Measurements from ENCODE around the gene TFF3.
A peak's percentile ranks its signal among the peaks of the same experiment; 100 is the strongest.

TFF3 gene

DNA sequence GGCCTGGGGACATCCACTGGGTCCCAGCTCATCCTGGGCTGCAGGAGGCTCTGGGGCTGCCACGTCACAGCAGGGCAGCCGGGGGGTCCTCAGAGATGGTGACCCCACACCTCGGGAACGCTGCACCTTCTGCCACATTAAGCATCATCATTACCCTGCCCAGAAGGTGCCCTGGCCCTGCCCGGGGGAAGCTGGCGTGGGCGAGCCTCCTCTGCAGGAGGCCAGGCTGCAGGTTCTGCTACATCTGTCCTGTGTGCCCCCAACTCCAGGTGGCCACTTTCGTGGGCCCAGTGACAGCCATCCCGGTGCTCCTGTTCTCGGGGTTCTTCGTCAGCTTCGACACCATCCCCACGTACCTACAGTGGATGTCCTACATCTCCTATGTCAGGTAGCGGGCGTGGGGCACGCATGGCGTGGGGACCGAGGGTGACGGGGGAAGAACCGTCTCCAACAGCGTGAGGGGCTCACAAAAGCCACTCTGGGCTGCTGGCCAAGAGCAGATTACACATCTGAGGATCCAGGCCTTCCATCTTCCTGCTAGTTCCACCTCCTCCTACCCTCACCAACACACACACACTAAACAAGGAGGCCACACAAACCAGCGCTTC is 20.8 kb downstream of the TFF3 start (continued):
- TF ChIP-seq, protein P1, sequence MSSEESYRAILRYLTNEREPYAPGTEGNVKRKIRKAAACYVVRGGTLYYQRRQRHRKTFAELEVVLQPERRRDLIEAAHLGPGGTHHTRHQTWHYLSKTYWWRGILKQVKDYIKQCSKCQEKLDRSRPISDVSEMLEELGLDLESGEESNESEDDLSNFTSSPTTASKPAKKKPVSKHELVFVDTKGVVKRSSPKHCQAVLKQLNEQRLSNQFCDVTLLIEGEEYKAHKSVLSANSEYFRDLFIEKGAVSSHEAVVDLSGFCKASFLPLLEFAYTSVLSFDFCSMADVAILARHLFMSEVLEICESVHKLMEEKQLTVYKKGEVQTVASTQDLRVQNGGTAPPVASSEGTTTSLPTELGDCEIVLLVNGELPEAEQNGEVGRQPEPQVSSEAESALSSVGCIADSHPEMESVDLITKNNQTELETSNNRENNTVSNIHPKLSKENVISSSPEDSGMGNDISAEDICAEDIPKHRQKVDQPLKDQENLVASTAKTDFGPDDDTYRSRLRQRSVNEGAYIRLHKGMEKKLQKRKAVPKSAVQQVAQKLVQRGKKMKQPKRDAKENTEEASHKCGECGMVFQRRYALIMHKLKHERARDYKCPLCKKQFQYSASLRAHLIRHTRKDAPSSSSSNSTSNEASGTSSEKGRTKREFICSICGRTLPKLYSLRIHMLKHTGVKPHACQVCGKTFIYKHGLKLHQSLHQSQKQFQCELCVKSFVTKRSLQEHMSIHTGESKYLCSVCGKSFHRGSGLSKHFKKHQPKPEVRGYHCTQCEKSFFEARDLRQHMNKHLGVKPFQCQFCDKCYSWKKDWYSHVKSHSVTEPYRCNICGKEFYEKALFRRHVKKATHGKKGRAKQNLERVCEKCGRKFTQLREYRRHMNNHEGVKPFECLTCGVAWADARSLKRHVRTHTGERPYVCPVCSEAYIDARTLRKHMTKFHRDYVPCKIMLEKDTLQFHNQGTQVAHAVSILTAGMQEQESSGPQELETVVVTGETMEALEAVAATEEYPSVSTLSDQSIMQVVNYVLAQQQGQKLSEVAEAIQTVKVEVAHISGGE (tag by site-specific recombination; conservative IDR thresholded peaks at IDR 0.05; ENCODE audit: low read depth): no peak
- TF ChIP-seq ZNF140 (tag by site-specific recombination; IDR thresholded peaks at IDR 0.05) (no peak), ZNF677 (tag by site-specific recombination; IDR thresholded peaks at IDR 0.05) (no peak), ZBTB7A (tag by site-specific recombination; IDR thresholded peaks at IDR 0.05; ENCODE audit: low read depth) (no peak), KLF8 (tag by site-specific recombination; IDR thresholded peaks at IDR 0.05) (no peak)
- TF ChIP-seq, protein P2, sequence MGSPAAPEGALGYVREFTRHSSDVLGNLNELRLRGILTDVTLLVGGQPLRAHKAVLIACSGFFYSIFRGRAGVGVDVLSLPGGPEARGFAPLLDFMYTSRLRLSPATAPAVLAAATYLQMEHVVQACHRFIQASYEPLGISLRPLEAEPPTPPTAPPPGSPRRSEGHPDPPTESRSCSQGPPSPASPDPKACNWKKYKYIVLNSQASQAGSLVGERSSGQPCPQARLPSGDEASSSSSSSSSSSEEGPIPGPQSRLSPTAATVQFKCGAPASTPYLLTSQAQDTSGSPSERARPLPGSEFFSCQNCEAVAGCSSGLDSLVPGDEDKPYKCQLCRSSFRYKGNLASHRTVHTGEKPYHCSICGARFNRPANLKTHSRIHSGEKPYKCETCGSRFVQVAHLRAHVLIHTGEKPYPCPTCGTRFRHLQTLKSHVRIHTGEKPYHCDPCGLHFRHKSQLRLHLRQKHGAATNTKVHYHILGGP (tag by site-specific recombination; IDR thresholded peaks at IDR 0.05): no peak

DNA sequence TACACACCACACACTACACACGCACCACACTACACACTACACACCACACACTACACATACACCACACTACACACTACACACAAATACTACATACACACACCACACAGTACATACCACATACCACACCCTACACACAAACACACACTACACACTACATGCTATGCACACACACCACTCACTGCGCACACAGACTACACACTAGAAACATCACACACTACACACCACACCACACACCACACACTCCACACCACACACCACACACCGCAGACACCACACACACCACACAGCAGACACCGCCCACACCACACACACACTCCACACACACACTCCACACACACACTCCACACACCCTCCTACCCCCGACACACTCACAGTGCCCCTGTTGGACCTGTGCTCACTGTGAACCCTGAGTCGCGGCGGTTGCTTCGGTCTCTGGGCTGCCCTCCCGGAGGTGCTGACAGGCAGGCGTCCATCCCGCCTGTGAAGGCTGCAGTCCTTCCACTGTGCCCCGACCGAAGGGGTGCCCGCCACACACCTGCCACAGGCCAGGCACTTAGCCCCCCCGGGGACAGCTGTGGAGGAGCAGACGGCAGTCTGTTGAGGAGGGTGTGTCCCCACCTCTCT is 21.4 kb downstream of the TFF3 start:
- ChIA-PET CTCF (interaction anchor here (1.2 kb wide), 1 partner anchor 16 kb away, joined by 3 read pairs; no protein-coding TSS in a partner anchor), POLR2A (no interaction called here)
- no peak overlapping the region for H3K27ac ChIP-seq (ENCODE audit: extremely low read depth, low read depth, low read length)
- no peak overlapping the region for H3K4me3 ChIP-seq (ENCODE audit: low read depth, low read length)
- no peaks in the 10 kb centered on the region for H3K4me1 ChIP-seq (ENCODE audit: control insufficient read depth, insufficient read depth, low read length)
- peaks cover 0 to 13% of the 10 kb centered on the region in 2 experiments; a peak in 2 of 3 replicates for H3K36me3 ChIP-seq (ENCODE audit: control insufficient read depth in 2 of 2, insufficient read depth in 1 of 2, low read length in 2 of 2)
- H3K9me3 ChIP-seq (ENCODE audit: control insufficient read depth, insufficient read depth, low read depth, low read length): no peaks in the 10 kb centered on the region
- TF ChIP-seq, protein P3, sequence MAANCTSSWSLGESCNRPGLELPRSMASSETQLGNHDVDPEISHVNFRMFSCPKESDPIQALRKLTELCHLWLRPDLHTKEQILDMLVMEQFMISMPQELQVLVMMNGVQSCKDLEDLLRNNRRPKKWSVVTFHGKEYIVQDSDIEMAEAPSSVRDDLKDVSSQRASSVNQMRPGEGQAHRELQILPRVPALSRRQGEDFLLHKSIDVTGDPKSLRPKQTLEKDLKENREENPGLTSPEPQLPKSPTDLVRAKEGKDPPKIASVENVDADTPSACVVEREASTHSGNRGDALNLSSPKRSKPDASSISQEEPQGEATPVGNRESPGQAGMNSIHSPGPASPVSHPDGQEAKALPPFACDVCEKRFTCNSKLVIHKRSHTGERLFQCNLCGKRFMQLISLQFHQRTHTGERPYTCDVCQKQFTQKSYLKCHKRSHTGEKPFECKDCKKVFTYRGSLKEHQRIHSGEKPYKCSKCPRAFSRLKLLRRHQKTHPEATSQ (tag by site-specific recombination; IDR thresholded peaks at IDR 0.05): 0 out of 2 replicates have a peak, but pooled peaks have one; percentile 14
- TF ChIP-seq ZNF239 (tag by site-specific recombination; IDR thresholded peaks at IDR 0.05) (0 out of 2 replicates have a peak, but pooled peaks have one; percentile 29), ZFHX2 (tag by site-specific recombination; conservative IDR thresholded peaks at IDR 0.05) (peak; percentile 32; the same call in 1 of the 2 replicates), ZNF266 (tag by site-specific recombination; IDR thresholded peaks at IDR 0.05; ENCODE audit: low read depth) (0 out of 2 replicates have a peak, but pooled peaks have one; percentile 20), SALL2 (tag by site-specific recombination; IDR thresholded peaks at IDR 0.05; ENCODE audit: borderline replicate concordance) (0 out of 2 replicates have a peak, but pooled peaks have one; percentile 75), ZNF654 (tag by site-specific recombination; IDR thresholded peaks at IDR 0.05; ENCODE audit: low read depth) (no peak), ZNF341 (tag by site-specific recombination; IDR thresholded peaks at IDR 0.05; ENCODE audit: low read depth) (no peak), ZNF701 (tag by site-specific recombination; IDR thresholded peaks at IDR 0.05) (no peak), ZNF311 (tag by site-specific recombination; IDR thresholded peaks at IDR 0.05; ENCODE audit: borderline replicate concordance) (peak; percentile 96; the same call in 1 of the 2 replicates), ZNF544 (tag by site-specific recombination; IDR thresholded peaks at IDR 0.05) (no peak)
- TF ChIP-seq, protein P4, sequence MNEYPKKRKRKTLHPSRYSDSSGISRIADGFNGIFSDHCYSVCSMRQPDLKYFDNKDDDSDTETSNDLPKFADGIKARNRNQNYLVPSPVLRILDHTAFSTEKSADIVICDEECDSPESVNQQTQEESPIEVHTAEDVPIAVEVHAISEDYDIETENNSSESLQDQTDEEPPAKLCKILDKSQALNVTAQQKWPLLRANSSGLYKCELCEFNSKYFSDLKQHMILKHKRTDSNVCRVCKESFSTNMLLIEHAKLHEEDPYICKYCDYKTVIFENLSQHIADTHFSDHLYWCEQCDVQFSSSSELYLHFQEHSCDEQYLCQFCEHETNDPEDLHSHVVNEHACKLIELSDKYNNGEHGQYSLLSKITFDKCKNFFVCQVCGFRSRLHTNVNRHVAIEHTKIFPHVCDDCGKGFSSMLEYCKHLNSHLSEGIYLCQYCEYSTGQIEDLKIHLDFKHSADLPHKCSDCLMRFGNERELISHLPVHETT (tag by site-specific recombination; IDR thresholded peaks at IDR 0.05): no peak
- TF ChIP-seq, protein P5, sequence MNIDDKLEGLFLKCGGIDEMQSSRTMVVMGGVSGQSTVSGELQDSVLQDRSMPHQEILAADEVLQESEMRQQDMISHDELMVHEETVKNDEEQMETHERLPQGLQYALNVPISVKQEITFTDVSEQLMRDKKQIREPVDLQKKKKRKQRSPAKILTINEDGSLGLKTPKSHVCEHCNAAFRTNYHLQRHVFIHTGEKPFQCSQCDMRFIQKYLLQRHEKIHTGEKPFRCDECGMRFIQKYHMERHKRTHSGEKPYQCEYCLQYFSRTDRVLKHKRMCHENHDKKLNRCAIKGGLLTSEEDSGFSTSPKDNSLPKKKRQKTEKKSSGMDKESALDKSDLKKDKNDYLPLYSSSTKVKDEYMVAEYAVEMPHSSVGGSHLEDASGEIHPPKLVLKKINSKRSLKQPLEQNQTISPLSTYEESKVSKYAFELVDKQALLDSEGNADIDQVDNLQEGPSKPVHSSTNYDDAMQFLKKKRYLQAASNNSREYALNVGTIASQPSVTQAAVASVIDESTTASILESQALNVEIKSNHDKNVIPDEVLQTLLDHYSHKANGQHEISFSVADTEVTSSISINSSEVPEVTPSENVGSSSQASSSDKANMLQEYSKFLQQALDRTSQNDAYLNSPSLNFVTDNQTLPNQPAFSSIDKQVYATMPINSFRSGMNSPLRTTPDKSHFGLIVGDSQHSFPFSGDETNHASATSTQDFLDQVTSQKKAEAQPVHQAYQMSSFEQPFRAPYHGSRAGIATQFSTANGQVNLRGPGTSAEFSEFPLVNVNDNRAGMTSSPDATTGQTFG (tag by site-specific recombination; IDR thresholded peaks at IDR 0.05; ENCODE audit: borderline replicate concordance): peak; percentile 73; the same call in 1 of the 2 replicates
- TF ChIP-seq, protein P6, sequence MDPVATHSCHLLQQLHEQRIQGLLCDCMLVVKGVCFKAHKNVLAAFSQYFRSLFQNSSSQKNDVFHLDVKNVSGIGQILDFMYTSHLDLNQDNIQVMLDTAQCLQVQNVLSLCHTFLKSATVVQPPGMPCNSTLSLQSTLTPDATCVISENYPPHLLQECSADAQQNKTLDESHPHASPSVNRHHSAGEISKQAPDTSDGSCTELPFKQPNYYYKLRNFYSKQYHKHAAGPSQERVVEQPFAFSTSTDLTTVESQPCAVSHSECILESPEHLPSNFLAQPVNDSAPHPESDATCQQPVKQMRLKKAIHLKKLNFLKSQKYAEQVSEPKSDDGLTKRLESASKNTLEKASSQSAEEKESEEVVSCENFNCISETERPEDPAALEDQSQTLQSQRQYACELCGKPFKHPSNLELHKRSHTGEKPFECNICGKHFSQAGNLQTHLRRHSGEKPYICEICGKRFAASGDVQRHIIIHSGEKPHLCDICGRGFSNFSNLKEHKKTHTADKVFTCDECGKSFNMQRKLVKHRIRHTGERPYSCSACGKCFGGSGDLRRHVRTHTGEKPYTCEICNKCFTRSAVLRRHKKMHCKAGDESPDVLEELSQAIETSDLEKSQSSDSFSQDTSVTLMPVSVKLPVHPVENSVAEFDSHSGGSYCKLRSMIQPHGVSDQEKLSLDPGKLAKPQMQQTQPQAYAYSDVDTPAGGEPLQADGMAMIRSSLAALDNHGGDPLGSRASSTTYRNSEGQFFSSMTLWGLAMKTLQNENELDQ (tag by site-specific recombination; IDR thresholded peaks at IDR 0.05; ENCODE audit: low read depth): no peak
